Ishikawa (cell line): ENCODE data around the gene VAV1.

Experiments used
- CEBPB ChIP-seq: IDR thresholded peaks from 2 replicates; pipeline ENCODE4 v1.6.1; 2012
- CREB1 ChIP-seq: IDR thresholded peaks from 2 replicates; pipeline ENCODE4 v1.6.1; 2012; ENCODE audit warnings: low read depth
- EGR1 ChIP-seq: IDR thresholded peaks from 2 replicates; pipeline ENCODE4 v1.6.1; 2012
- EP300 ChIP-seq: IDR thresholded peaks from 2 replicates; pipeline ENCODE4 v1.6.1; 2012; ENCODE audit warnings: borderline replicate concordance
- FOXM1 ChIP-seq: IDR thresholded peaks from 2 replicates; pipeline ENCODE4 v1.6.1; 2012; ENCODE audit warnings: low read depth, borderline replicate concordance
- MAX ChIP-seq: IDR thresholded peaks from 2 replicates; pipeline ENCODE4 v1.6.1; 2012
- NFIC ChIP-seq: IDR thresholded peaks from 2 replicates; pipeline ENCODE4 v1.6.1; 2012
- RAD21 ChIP-seq: IDR thresholded peaks from 2 replicates; pipeline ENCODE4 v1.6.1; 2012; ENCODE audit warnings: low read depth
- REST ChIP-seq: IDR thresholded peaks from 2 replicates; pipeline ENCODE4 v1.6.1; 2012; ENCODE audit warnings: low read depth, mild to moderate bottlenecking
- TAF1 ChIP-seq: IDR thresholded peaks from 2 replicates; pipeline ENCODE4 v1.6.1; 2012; ENCODE audit warnings: low read depth, mild to moderate bottlenecking
- TCF12 ChIP-seq: IDR thresholded peaks from 2 replicates; pipeline ENCODE4 v1.6.1; 2012; ENCODE audit warnings: low read depth
- TEAD4 ChIP-seq: IDR thresholded peaks from 2 replicates; pipeline ENCODE4 v1.6.1; 2012
- USF1 ChIP-seq: IDR thresholded peaks from 2 replicates; pipeline ENCODE4 v1.6.1; 2012
- YY1 ChIP-seq: IDR thresholded peaks from 2 replicates; pipeline ENCODE4 v1.6.1; 2012; ENCODE audit warnings: low read depth
- ZBTB7A ChIP-seq: IDR thresholded peaks from 2 replicates; pipeline ENCODE4 v1.6.1; 2012; ENCODE audit warnings: low read depth

The VAV1 gene

GRCh38 chr19:6821639-6822310 lies 49.3 kb downstream of the VAV1 start:
- TF ChIP-seq FOXM1 (no peak), EGR1 (no peak), ZBTB7A (peak; percentile 53; the same call in 1 of the 2 replicates)

GRCh38 chr19:6822311-6822670 lies 49.8 kb downstream of the VAV1 start:
- TF ChIP-seq TAF1 (no peak), RAD21 (no peak), YY1 (no peak), TCF12 (no peak), NFIC (no peak), ZBTB7A (peak; percentile 75; the same call in 1 of the 2 replicates), TEAD4 (no peak)

- TF ChIP-seq ZBTB7A (no peak), FOXM1 (no peak), CEBPB (no peak), TAF1 (no peak), USF1 (no peak), TEAD4 (no peak), EGR1 (no peak), EP300 (no peak), TCF12 (no peak), MAX (no peak), RAD21 (no peak), CREB1 (no peak), REST (no peak)
Measured at GRCh38 chr19:6825076-6825774, 52.7 kb downstream of the VAV1 start.

GRCh38 chr19:6826281-6826920 lies 53.9 kb downstream of the VAV1 start:
- TF ChIP-seq CREB1, result no peak
- no peak for TF ChIP-seq EP300
- no peak for TF ChIP-seq TAF1
- no peak for TF ChIP-seq ZBTB7A
- TF ChIP-seq REST, result no peak
- no peak for TF ChIP-seq FOXM1
- no peak for TF ChIP-seq EGR1
- TF ChIP-seq NFIC, result no peak
- no peak for TF ChIP-seq RAD21
- no peak for TF ChIP-seq CEBPB

- TF ChIP-seq TCF12 (peak; percentile 45), CEBPB (no peak), EGR1 (peak; percentile 70), MAX (no peak), TAF1 (0 out of 2 replicates have a peak, but pooled peaks have one; percentile 42), RAD21 (no peak), EP300 (no peak), ZBTB7A (peak; percentile 84), NFIC (no peak), FOXM1 (no peak), CREB1 (peak; percentile 58; the same call in 1 of the 2 replicates), TEAD4 (peak; percentile 59; the same call in 1 of the 2 replicates), YY1 (no peak), USF1 (peak; percentile 24; the same call in 1 of the 2 replicates), REST (no peak)
Measured at GRCh38 chr19:6828306-6828697, 55.8 kb downstream of the VAV1 start.
